Hematopoietic multipotent progenitor cell treated with erythropoietin and hydrocortisone succinate and interleukin-3 and kit ligand, for 4 days (in vitro differentiated cells): Measurements from ENCODE around the gene APOL6.
"Not testable (repeated sequence)": the region's sequence is repeated elsewhere in the genome, so short reads cannot be mapped to it uniquely, and the experiment has no call there.

Experiments
- DNase-seq: peaks from one replicate; pipeline ENCODE4 v3.0.0-alpha.2; 2015

Gene APOL6

GRCh38 chr22:35681454-35682052, 33.3 kb downstream of the APOL6 start:
- no peak for DNase-seq

GRCh38 chr22:35683560-35683959, 35.3 kb downstream of the APOL6 start:
- no peak for DNase-seq

GRCh38 chr22:35684270-35684700, 36.0 kb downstream of the APOL6 start:
- DNase-seq: no peak

- no peak for DNase-seq
These were observed 36.5 kb downstream of the APOL6 start for GRCh38 chr22:35684732-35685131.

GRCh38 chr22:35685731-35686130, 37.5 kb downstream of the APOL6 start:
- no peak for DNase-seq

- no peak for DNase-seq
These were observed 38.1 kb downstream of the APOL6 start for GRCh38 chr22:35686298-35686697.

GRCh38 chr22:35687461-35687860, 39.2 kb downstream of the APOL6 start:
- DNase-seq: no peak

- DNase-seq: no peak
These were observed 40.8 kb downstream of the APOL6 start for GRCh38 chr22:35688913-35689675.

GRCh38 chr22:35690001-35690400, 41.8 kb downstream of the APOL6 start:
- DNase-seq: no peak

GRCh38 chr22:35695202-35695601, 47.0 kb downstream of the APOL6 start:
- no peak for DNase-seq

- DNase-seq: no peak
These were observed 48.9 kb downstream of the APOL6 start for GRCh38 chr22:35697142-35697541.

GRCh38 chr22:35699852-35700251, 51.6 kb downstream of the APOL6 start:
- not testable (repeated sequence) for DNase-seq

- DNase-seq: no peak
These were observed 55.8 kb downstream of the APOL6 start for GRCh38 chr22:35703861-35704584.

GRCh38 chr22:35705141-35705540, 56.9 kb downstream of the APOL6 start:
- DNase-seq: no peak

GRCh38 chr22:35708453-35708852, 60.2 kb downstream of the APOL6 start:
- DNase-seq: no peak

- no peak for DNase-seq
These were observed 60.7 kb downstream of the APOL6 start for GRCh38 chr22:35708917-35709316.

GRCh38 chr22:35711336-35711735, 63.1 kb downstream of the APOL6 start:
- no peak for DNase-seq

GRCh38 chr22:35712672-35713071, 64.4 kb downstream of the APOL6 start:
- DNase-seq: no peak

GRCh38 chr22:35717572-35717971, 69.3 kb downstream of the APOL6 start, which contains the start of gene APOL5:
Gene APOL5 (plus strand): TSS chr22:35717872. CDS start chr22:35717872, 0 bp downstream.
- DNase-seq: no peak
